Effector memory CD4-positive, alpha-beta T cell (primary cell): ENCODE data around the gene GNRHR.

Experiments
- DNase-seq, 3 donors: peaks; one replicate each; pipeline ENCODE4 v3.0.0-alpha.2; 2020
- H3K27ac ChIP-seq: 2 replicates; pipeline ENCODE4 v1.7.0; 2013; ENCODE audit warnings: mild to moderate bottlenecking, low read length, moderate library complexity; ENCODE audit not compliant: insufficient read depth, poor library complexity, severe bottlenecking
- H3K27me3 ChIP-seq: replicated peaks from 2 replicates; pipeline ENCODE4 v1.7.0; 2013; ENCODE audit warnings: mild to moderate bottlenecking, low read length; ENCODE audit not compliant: insufficient read depth, control insufficient read depth, poor library complexity, severe bottlenecking
- H3K36me3 ChIP-seq: 2 replicates; pipeline ENCODE4 v1.7.0; 2013; ENCODE audit warnings: mild to moderate bottlenecking, low read length, moderate library complexity; ENCODE audit not compliant: control insufficient read depth, insufficient read depth
- H3K4me1 ChIP-seq: 2 replicates; pipeline ENCODE4 v1.7.0; 2013; ENCODE audit warnings: low read length, mild to moderate bottlenecking; ENCODE audit not compliant: control insufficient read depth, insufficient read depth, poor library complexity, severe bottlenecking
- H3K4me3 ChIP-seq: 2 replicates; pipeline ENCODE4 v1.7.0; 2013; ENCODE audit warnings: low read length, low read depth, mild to moderate bottlenecking; ENCODE audit not compliant: insufficient read depth, poor library complexity, severe bottlenecking
- H3K9me3 ChIP-seq: 2 replicates; pipeline ENCODE4 v1.7.0; 2013; ENCODE audit warnings: mild to moderate bottlenecking, low read length, moderate library complexity; ENCODE audit not compliant: control insufficient read depth
- total RNA-seq, 3 donors: gene quantifications; one replicate each; lab custom pipeline; 2026; lab: John Stamatoyannopoulos, UW

Gene GNRHR
- 0 reads per million in 3 donors for total RNA-seq

DNA sequence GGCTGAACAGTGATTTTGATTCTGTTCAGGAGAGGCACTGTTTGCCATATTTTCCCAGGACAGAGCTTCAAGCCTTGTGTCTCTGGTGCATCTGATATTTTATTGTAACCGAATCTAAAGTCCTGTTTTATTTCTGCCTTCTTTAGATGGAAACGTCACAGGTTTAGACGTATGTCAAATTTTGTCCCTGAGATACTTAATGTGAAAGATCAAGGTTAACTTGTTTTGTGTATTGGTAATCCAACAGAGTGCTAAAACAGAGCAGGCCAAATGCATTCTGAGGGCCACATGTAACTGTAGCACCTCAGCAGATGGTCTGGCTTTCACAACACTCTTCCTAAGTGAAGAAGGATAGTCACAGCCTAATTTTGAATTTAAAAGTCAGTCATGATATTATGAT, at the start of gene GNRHR:
Gene GNRHR (minus strand): TSS at position 101 of the 400 bp plus-strand sequence. CDS start 53 bp downstream, at position 48.
- Histone ChIP-seq H3K27ac (no peak within 1 kb of the TSS), H3K9me3 (no peaks in the 10 kb centered on the region), H3K36me3 (no peaks in the 10 kb centered on the region), H3K27me3 (no peaks in the 10 kb centered on the region), H3K4me3 (no peak within 1 kb of the TSS), H3K4me1 (no peaks in the 10 kb centered on the region)
- no peak for DNase-seq

DNA sequence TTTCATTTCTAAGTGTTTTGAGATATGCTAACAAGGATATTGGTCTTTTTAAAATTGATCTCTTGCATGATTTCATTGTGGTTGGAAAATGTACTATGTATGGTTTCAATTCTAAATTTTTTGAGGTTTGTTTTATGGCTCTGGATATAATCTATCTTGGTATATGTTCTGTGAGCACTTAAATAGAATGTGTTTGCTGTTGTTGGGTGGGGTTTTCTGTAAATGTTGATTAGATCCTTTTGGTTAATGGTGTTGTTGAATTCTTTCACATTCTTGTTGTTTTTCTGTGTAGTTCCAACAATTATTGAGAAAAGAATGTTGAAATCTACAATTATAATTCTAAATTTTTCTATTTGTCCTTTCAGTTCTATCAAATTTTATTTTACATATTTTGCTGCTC, 42.6 kb upstream of the GNRHR start:
- Histone ChIP-seq H3K4me1 (no peaks in the 10 kb centered on the region), H3K4me3 (no peak overlapping the region), H3K36me3 (no peaks in the 10 kb centered on the region), H3K27me3 (no peaks in the 10 kb centered on the region), H3K27ac (no peak overlapping the region), H3K9me3 (no peaks in the 10 kb centered on the region)
- no peak for DNase-seq

DNA sequence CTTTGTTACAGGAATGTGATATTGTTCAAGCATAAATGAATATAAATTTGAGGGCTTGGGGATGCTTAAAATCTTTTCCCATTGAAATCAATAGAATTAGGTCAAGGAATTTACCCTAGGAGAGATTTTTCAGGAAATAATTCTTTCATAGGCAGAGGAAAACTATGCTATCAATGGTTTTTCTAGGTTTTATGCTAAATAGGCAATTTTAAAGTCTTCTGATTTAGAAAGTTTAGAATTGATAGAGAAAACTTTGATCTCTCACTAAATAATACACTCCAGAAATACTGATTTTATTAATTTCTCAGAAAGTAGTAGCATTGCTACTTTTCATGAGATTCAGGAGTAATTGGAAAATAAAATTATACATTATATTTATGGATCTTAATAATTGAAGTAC, 36.5 kb upstream of the GNRHR start:
- Histone ChIP-seq H3K4me3 (no peak overlapping the region), H3K27ac (no peak overlapping the region), H3K36me3 (no peaks in the 10 kb centered on the region), H3K4me1 (no peaks in the 10 kb centered on the region), H3K9me3 (no peaks in the 10 kb centered on the region), H3K27me3 (no peaks in the 10 kb centered on the region)
- DNase-seq: no peak

GRCh38 chr4:67787311-67787710, 33.1 kb upstream of the GNRHR start:
- Histone ChIP-seq H3K9me3 (no peaks in the 10 kb centered on the region), H3K27ac (no peak overlapping the region), H3K36me3 (no peaks in the 10 kb centered on the region), H3K4me1 (no peaks in the 10 kb centered on the region), H3K27me3 (no peaks in the 10 kb centered on the region), H3K4me3 (no peak overlapping the region)
- DNase-seq: no peak

DNA sequence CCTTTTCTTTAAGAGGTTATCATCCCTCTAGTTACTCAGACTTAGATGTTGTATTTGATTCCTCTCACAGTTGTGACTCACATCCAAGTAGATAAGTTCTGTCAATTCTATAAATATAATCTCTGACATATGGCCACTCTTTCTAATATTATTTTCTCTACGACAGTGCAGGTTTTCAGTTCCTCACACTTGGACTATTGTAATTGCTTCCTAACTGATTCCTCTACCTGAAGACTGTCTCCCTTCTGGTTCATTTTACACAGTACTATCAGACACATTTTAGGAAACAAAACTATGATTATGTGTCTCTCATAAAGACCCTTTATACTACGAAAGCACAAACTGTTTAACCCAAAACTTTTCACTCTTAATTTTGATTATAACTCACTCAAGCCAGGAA, 31.3 kb upstream of the GNRHR start:
- DNase-seq: no peak
- H3K4me1 ChIP-seq: no peaks in the 10 kb centered on the region
- H3K4me3 ChIP-seq: no peak overlapping the region

DNA sequence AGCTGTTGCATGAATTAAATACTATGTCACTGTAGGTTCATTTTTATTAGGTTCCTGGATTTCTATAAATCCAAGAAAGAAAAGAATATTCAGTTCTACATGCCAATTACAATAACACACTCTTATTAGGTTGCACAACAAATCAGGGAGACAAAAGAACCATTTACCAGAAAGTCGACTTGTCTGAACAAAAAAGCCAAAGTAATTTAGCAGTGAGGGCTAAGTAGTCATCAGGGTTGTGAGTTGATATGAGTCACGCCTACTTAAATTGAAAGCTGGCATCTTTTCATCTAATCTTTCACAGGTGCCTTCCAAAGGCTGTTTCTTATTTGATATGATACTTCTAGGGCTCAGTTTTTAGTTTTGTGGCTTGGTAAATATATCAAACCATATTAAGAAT, 25.4 kb upstream of the GNRHR start:
- Histone ChIP-seq H3K9me3 (no peaks in the 10 kb centered on the region), H3K27ac (no peak overlapping the region), H3K27me3 (no peaks in the 10 kb centered on the region), H3K36me3 (no peaks in the 10 kb centered on the region), H3K4me1 (no peaks in the 10 kb centered on the region), H3K4me3 (no peak overlapping the region)
- DNase-seq: no peak

More for the DNA sequence above, 31.3 kb upstream of the GNRHR start:
- Histone ChIP-seq H3K9me3 (no peaks in the 10 kb centered on the region), H3K27ac (no peak overlapping the region), H3K27me3 (no peaks in the 10 kb centered on the region), H3K36me3 (no peaks in the 10 kb centered on the region)

GRCh38 chr4:67776746-67777145, 22.6 kb upstream of the GNRHR start:
- Histone ChIP-seq H3K9me3 (no peaks in the 10 kb centered on the region), H3K27ac (no peak overlapping the region), H3K36me3 (no peaks in the 10 kb centered on the region), H3K4me1 (no peaks in the 10 kb centered on the region), H3K27me3 (no peaks in the 10 kb centered on the region), H3K4me3 (no peak overlapping the region)
- no peak for DNase-seq

- no peaks in the 10 kb centered on the region for H3K4me1 ChIP-seq
- no peaks in the 10 kb centered on the region for H3K9me3 ChIP-seq
- H3K27ac ChIP-seq: no peak overlapping the region
- no peak for DNase-seq
- H3K27me3 ChIP-seq: no peaks in the 10 kb centered on the region
- H3K36me3 ChIP-seq: no peaks in the 10 kb centered on the region
- no peak overlapping the region for H3K4me3 ChIP-seq
Observed at GRCh38 chr4:67770422-67770821, 16.2 kb upstream of the GNRHR start.

DNA sequence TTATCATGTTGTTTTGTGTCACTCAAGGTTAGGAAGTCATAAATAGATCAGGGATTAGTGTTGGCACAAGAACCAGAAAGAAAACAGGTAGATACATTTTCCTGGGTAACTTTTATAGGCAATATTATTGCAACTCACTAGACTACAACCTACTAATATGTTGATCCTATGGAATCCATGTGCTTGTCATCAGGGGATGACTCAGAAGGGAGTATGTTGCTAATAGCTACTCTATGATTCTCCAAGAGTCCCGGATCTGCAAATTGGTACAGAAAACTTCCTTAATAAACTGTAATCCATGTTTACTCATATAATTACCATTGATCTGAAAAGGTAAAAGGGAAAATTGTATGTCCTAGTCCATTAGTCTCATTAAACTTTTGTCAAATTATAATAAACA, 11.7 kb upstream of the GNRHR start:
- DNase-seq: no peak
- Histone ChIP-seq H3K4me1 (no peaks in the 10 kb centered on the region), H3K36me3 (no peaks in the 10 kb centered on the region), H3K4me3 (no peak overlapping the region), H3K27ac (no peak overlapping the region), H3K9me3 (no peaks in the 10 kb centered on the region), H3K27me3 (no peaks in the 10 kb centered on the region)

DNA sequence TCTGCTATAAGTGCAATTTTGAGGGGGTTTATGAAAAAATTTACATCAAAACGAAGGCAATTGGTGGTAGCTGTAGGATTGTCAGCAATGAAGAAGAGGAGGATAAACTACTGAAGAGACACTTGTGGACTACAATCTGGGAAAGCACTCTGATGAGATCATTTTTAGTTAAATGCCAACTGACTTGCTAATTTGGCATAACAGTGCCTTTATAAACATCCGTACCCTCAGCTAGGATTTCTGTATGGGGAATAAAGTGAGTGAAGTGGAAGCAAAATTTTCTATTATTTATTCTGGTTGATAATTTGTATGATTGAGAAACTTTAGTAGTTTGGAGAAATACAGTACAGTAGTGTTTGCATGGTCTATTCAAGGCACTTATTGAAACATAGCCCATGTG, 11.2 kb upstream of the GNRHR start:
- no peaks in the 10 kb centered on the region for H3K36me3 ChIP-seq
- H3K27ac ChIP-seq: no peak overlapping the region
- H3K4me3 ChIP-seq: no peak overlapping the region
- DNase-seq: no peak
- H3K4me1 ChIP-seq: no peaks in the 10 kb centered on the region
- no peaks in the 10 kb centered on the region for H3K27me3 ChIP-seq
- no peaks in the 10 kb centered on the region for H3K9me3 ChIP-seq

DNA sequence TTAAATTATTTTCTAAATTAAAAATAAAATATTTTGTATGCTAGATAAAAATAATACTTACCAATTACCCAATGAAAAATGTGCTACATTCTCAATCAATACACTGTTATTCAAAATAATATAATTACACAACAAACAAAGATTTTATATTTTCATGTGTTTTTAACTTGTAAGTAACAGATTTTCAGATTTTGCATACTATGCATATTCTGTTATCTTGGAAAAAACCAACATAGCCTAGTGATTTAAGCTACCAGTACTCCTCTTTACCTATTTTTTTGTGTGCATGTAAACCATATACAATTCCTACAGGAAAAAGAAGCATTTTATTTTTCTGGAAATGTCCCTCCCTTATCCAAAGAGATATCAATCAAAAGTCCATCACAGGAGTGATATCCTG, 10.0 kb upstream of the GNRHR start:
- no peak for DNase-seq
- H3K9me3 ChIP-seq: no peaks in the 10 kb centered on the region
- no peaks in the 10 kb centered on the region for H3K27me3 ChIP-seq
- no peak overlapping the region for H3K4me3 ChIP-seq
- H3K36me3 ChIP-seq: no peaks in the 10 kb centered on the region
- no peak overlapping the region for H3K27ac ChIP-seq
- no peaks in the 10 kb centered on the region for H3K4me1 ChIP-seq
